Karpas-422 (cell line): Measurements from ENCODE around the gene GMPS. TPM values are rescaled to one million over a fixed set of nuclear protein-coding genes. Genes with fewer than 3 reads are reported as not detected.
"Not testable (repeated sequence)": the region's sequence is repeated elsewhere in the genome, so short reads cannot be mapped to it uniquely, and the experiment has no call there.

Experiments
- DNase-seq: peaks from one replicate; pipeline ENCODE4 v3.0.0-alpha.2; 2015
- H2AFZ ChIP-seq: fragments of 200-600 bp; sonication (generic); 2 replicates; pipeline ENCODE4 v1.6.1; 2014; ENCODE audit warnings: antibody characterized with exemption, low read length, mixed read lengths
- H3K27ac ChIP-seq: fragments of 200-600 bp; sonication (generic); 2 replicates; pipeline ENCODE4 v1.5.1; 2014; ENCODE audit warnings: mild to moderate bottlenecking, low read length, moderate library complexity
- H3K27me3 ChIP-seq: fragments of 200-600 bp; sonication (generic); 2 replicates; pipeline ENCODE4 v1.6.1; 2014; ENCODE audit warnings: low read length, mixed read lengths
- H3K36me3 ChIP-seq: fragments of 200-600 bp; sonication (generic); 2 replicates; pipeline ENCODE4 v1.6.1; 2014; ENCODE audit warnings: low read length, mixed read lengths; ENCODE audit not compliant: insufficient read depth
- H3K4me1 ChIP-seq: fragments of 200-600 bp; sonication (generic); 2 replicates; pipeline ENCODE4 v1.6.1; 2014; ENCODE audit warnings: mild to moderate bottlenecking, low read length, mixed read lengths
- H3K4me2 ChIP-seq: fragments of 200-600 bp; sonication (generic); 2 replicates; pipeline ENCODE4 v1.6.1; 2014; ENCODE audit warnings: low read length, low read depth, mild to moderate bottlenecking; ENCODE audit not compliant: poor library complexity, severe bottlenecking
- H3K4me3 ChIP-seq: fragments of 200-600 bp; sonication (generic); 2 replicates; pipeline ENCODE4 v1.5.1; 2014; ENCODE audit warnings: mild to moderate bottlenecking, antibody characterized with exemption, low read length, mixed read lengths
- H3K79me2 ChIP-seq: fragments of 200-600 bp; sonication (generic); 2 replicates; pipeline ENCODE4 v1.6.1; 2014; ENCODE audit warnings: mild to moderate bottlenecking, low read length, mixed read lengths
- H3K9ac ChIP-seq: fragments of 200-600 bp; sonication (generic); 2 replicates; pipeline ENCODE4 v1.6.0; 2014; ENCODE audit warnings: low read length
- H3K9me2 ChIP-seq: fragments of 200-600 bp; sonication (generic), shearing (Covaris generic); replicated peaks from 2 replicates; pipeline ENCODE4 v1.6.0; 2014; ENCODE audit warnings: mild to moderate bottlenecking, low read length, moderate library complexity; ENCODE audit not compliant: insufficient read depth
- H3K9me3 ChIP-seq: fragments of 300-700, 200-600 bp; sonication (generic); 2 replicates; pipeline ENCODE4 v1.6.1; 2014; ENCODE audit warnings: low read length, mixed read lengths
- H4K20me1 ChIP-seq: fragments of 200-600 bp; sonication (generic); 2 replicates; pipeline ENCODE4 v1.6.1; 2014; ENCODE audit warnings: mild to moderate bottlenecking, antibody characterized with exemption, low read length, low read depth; ENCODE audit not compliant: insufficient read depth
- total RNA-seq: library from RNA; depleted of rRNA; stranded (reverse); fragments of >200 nt; shearing (Covaris generic); gene quantifications from 2 replicates; pipeline ENCODE4 v1.2.3, GENCODE V29; 2014; ENCODE audit warnings: low replicate concordance

GMPS gene
- total RNA-seq, 1 experiment from 2014 or later = 83.1 TPM

- Histone ChIP-seq H3K36me3 (no peaks in the 10 kb centered on the region; the same call in 1 of the 2 replicates), H3K4me1 (peaks cover 84% of the 10 kb centered on the region), H3K27me3 (no peaks in the 10 kb centered on the region), H3K27ac (peak overlapping the region; percentile 45; the same call in 1 of the 2 replicates), H2AFZ (no peak overlapping the region), H3K4me2 (no peak overlapping the region), H3K9me3 (no peaks in the 10 kb centered on the region), H3K4me3 (no peak overlapping the region), H4K20me1 (peaks cover 29% of the 10 kb centered on the region), H3K9me2 (no peaks in the 10 kb centered on the region), H3K9ac (no peak overlapping the region), H3K79me2 (peaks cover 100% of the 10 kb centered on the region)
- no peak for DNase-seq
Observed at GRCh38 chr3:155880286-155880685, 9.8 kb downstream of the GMPS start.

GRCh38 chr3:155884292-155884691 lies 13.8 kb downstream of the GMPS start:
- no peak overlapping the region for H3K27ac ChIP-seq
- no peak overlapping the region for H3K4me2 ChIP-seq
- peaks cover 100% of the 10 kb centered on the region for H3K79me2 ChIP-seq
- no peak for DNase-seq
- no peak overlapping the region for H3K9ac ChIP-seq
- no peaks in the 10 kb centered on the region; the same call in 1 of the 2 replicates for H3K36me3 ChIP-seq
- H3K4me3 ChIP-seq = no peak overlapping the region
- no peak overlapping the region for H2AFZ ChIP-seq
- H3K4me1 ChIP-seq = peaks cover 75% of the 10 kb centered on the region
- H3K9me2 ChIP-seq = no peaks in the 10 kb centered on the region
- H3K9me3 ChIP-seq = no peaks in the 10 kb centered on the region
- H3K27me3 ChIP-seq = no peaks in the 10 kb centered on the region
- peaks cover 23% of the 10 kb centered on the region for H4K20me1 ChIP-seq

- Histone ChIP-seq H3K9me3 (no peaks in the 10 kb centered on the region), H3K79me2 (peaks cover 100% of the 10 kb centered on the region), H4K20me1 (peaks cover 19% of the 10 kb centered on the region), H3K27ac (peak overlapping the region; percentile 29; the same call in 1 of the 2 replicates), H3K4me1 (peaks cover 75% of the 10 kb centered on the region), H3K27me3 (no peaks in the 10 kb centered on the region), H2AFZ (no peak overlapping the region), H3K9ac (no peak overlapping the region), H3K36me3 (peaks cover under 1% of the 10 kb centered on the region; the same call in 1 of the 2 replicates), H3K9me2 (no peaks in the 10 kb centered on the region), H3K4me3 (no peak overlapping the region), H3K4me2 (no peak overlapping the region)
- DNase-seq = no peak
Observed at GRCh38 chr3:155885292-155885691, 14.8 kb downstream of the GMPS start.

GRCh38 chr3:155886348-155886747 lies 15.9 kb downstream of the GMPS start:
- not testable (repeated sequence) for H3K9me2 ChIP-seq, H3K4me3 ChIP-seq, H3K27ac ChIP-seq, DNase-seq, H3K4me2 ChIP-seq, H3K9me3 ChIP-seq, H2AFZ ChIP-seq, H3K9ac ChIP-seq, H3K36me3 ChIP-seq, H3K27me3 ChIP-seq
- peaks cover 15% of the 10 kb centered on the region for H4K20me1 ChIP-seq
- peaks cover 100% of the 10 kb centered on the region for H3K79me2 ChIP-seq
- peaks cover 72% of the 10 kb centered on the region for H3K4me1 ChIP-seq

GRCh38 chr3:155886915-155887314 lies 16.5 kb downstream of the GMPS start:
- Histone ChIP-seq H3K79me2 (peaks cover 100% of the 10 kb centered on the region), H3K27ac (0 out of 2 replicates have a peak overlapping the region, but pooled peaks have one; percentile 15), H4K20me1 (peaks cover 13% of the 10 kb centered on the region)

GRCh38 chr3:155889212-155889611 lies 18.8 kb downstream of the GMPS start:
- Histone ChIP-seq H3K9me2 (no peaks in the 10 kb centered on the region), H2AFZ (no peak overlapping the region), H4K20me1 (peaks cover 7% of the 10 kb centered on the region; the same call in 1 of the 2 replicates), H3K4me2 (no peak overlapping the region), H3K4me3 (no peak overlapping the region), H3K36me3 (peaks cover 18% of the 10 kb centered on the region), H3K27ac (no peak overlapping the region; the same call in 1 of the 2 replicates), H3K27me3 (no peaks in the 10 kb centered on the region), H3K9ac (no peak overlapping the region), H3K79me2 (peaks cover 100% of the 10 kb centered on the region), H3K4me1 (peaks cover 53% of the 10 kb centered on the region), H3K9me3 (no peaks in the 10 kb centered on the region)
- DNase-seq = no peak

More at GRCh38 chr3:155886915-155887314, 16.5 kb downstream of the GMPS start:
- Histone ChIP-seq H2AFZ (no peak overlapping the region), H3K4me1 (peaks cover 66% of the 10 kb centered on the region), H3K4me2 (no peak overlapping the region), H3K27me3 (no peaks in the 10 kb centered on the region), H3K9me3 (no peaks in the 10 kb centered on the region), H3K9me2 (no peaks in the 10 kb centered on the region), H3K9ac (no peak overlapping the region), H3K36me3 (peaks cover 7% of the 10 kb centered on the region; the same call in 1 of the 2 replicates), H3K4me3 (no peak overlapping the region)
- no peak for DNase-seq

- Histone ChIP-seq H3K27me3 (no peaks in the 10 kb centered on the region), H3K27ac (peak overlapping the region; percentile 65), H4K20me1 (peaks cover 4% of the 10 kb centered on the region; the same call in 1 of the 2 replicates), H3K36me3 (peaks cover 25% of the 10 kb centered on the region), H3K9me2 (no peaks in the 10 kb centered on the region), H3K79me2 (peaks cover 100% of the 10 kb centered on the region), H3K4me2 (peak overlapping the region; percentile 31), H3K9ac (no peak overlapping the region), H2AFZ (no peak overlapping the region), H3K4me3 (no peak overlapping the region), H3K4me1 (peaks cover 47% of the 10 kb centered on the region), H3K9me3 (no peaks in the 10 kb centered on the region)
- DNase-seq = no peak
Observed at GRCh38 chr3:155889952-155890351, 19.5 kb downstream of the GMPS start.

- no peak overlapping the region for H3K4me3 ChIP-seq
Observed at GRCh38 chr3:155890671-155891190, 20.3 kb downstream of the GMPS start.

More at GRCh38 chr3:155890671-155891190, 20.3 kb downstream of the GMPS start:
- H3K4me1 ChIP-seq = peaks cover 41% of the 10 kb centered on the region
- H3K9ac ChIP-seq = no peak overlapping the region
- peaks cover 99% of the 10 kb centered on the region for H3K79me2 ChIP-seq
- peaks cover 28% of the 10 kb centered on the region for H3K36me3 ChIP-seq
- H3K4me2 ChIP-seq = peak overlapping the region; percentile 31
- no peaks in the 10 kb centered on the region for H3K27me3 ChIP-seq
- no peak overlapping the region for H2AFZ ChIP-seq
- H3K9me2 ChIP-seq = no peaks in the 10 kb centered on the region
- H3K9me3 ChIP-seq = no peaks in the 10 kb centered on the region
- peak overlapping the region; percentile 65 for H3K27ac ChIP-seq
- H4K20me1 ChIP-seq = peaks cover 4% of the 10 kb centered on the region; the same call in 1 of the 2 replicates
- DNase-seq = no peak
